Choroid plexus epithelial cell (primary cell): Measurements from ENCODE around the gene ARMH2.

Source experiments
- DNase-seq: peaks from one replicate; pipeline ENCODE4 v3.0.0-alpha.2; 2010; ENCODE audit warnings: low read depth
- H3K4me3 ChIP-seq: 2 replicates; pipeline ENCODE4 v1.5.1; 2011; ENCODE audit warnings: low read depth, mild to moderate bottlenecking, control low read depth, low read length, moderate library complexity
- CTCF ChIP-seq: conservative IDR thresholded peaks from 2 replicates; pipeline ENCODE4 v1.5.1; 2011; ENCODE audit warnings: low read depth, mild to moderate bottlenecking, control low read depth, inconsistent platforms, low read length, moderate library complexity

The ARMH2 gene

DNA sequence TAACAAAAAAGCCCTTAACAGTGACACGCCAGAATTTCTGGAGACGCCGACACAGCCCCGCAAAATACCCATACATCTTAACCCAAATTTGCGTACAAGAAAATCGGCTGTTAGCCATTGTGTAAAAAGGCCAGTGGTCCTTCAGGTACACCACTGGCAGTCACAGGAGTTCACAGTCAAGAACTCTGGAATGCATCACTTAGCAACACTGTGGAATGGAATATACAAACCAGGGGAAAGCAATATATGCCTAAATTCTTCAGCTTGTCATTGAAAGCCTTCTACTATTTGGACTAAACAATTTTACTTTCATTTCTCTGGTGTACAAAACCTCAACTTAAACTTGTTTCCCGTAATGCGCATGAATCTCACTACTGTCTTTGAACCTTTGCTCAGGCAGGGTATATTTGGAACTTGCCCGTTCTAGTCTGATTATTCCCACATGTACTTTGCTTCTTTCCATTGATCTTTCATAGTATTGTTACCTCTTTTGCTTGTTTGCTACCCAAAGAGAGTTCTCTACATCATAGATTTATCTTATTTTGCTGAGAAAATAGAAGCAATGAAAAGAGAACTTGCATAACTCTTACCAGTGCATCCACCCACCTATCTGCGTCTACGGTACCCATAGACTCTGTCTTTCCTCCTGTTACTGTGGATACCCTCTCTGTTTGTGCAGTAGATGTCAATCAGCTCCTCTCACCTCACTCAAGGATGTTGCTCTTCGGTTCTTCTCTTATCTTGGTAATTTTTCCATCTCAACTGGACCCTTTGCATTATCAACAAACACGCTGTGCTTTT, at the start of gene ARMH2:
Gene ARMH2 (minus strand): TSS at position 178 of the 801 bp plus-strand sequence. CDS start 60 bp downstream, at position 118.
- DNase-seq: peak; percentile 31
- no peak for TF ChIP-seq CTCF
- H3K4me3 ChIP-seq: no peak within 1 kb of the TSS

- no peak for TF ChIP-seq CTCF
- H3K4me3 ChIP-seq: no peak overlapping the region
- no peak for DNase-seq
These were observed 49.7 kb upstream of the ARMH2 start for GRCh38 chr6:24848461-24848860.

DNA sequence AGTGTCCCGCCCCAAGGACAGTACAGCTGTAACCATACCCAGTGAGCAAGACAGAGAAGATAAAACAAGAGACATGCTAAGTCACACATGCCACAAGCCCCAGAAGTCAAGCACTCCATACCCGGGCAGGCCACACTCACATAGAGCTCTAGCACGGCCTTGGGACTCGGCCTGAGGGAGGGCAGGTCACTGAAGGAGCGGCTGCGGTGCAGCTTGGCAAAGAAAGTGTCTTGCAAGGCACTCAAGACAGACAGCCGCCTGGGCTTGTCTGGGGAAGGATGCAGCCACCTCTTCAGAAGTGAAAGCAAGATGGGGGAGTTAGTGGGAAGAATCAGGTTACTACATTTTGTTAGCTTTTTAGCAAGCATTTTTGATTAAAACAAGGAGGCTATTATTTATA, 48.7 kb upstream of the ARMH2 start:
- no peak overlapping the region for H3K4me3 ChIP-seq
- no peak for TF ChIP-seq CTCF
- no peak for DNase-seq

GRCh38 chr6:24845578-24845977, 46.9 kb upstream of the ARMH2 start:
- no peak for TF ChIP-seq CTCF
- H3K4me3 ChIP-seq: no peak overlapping the region
- no peak for DNase-seq

DNA sequence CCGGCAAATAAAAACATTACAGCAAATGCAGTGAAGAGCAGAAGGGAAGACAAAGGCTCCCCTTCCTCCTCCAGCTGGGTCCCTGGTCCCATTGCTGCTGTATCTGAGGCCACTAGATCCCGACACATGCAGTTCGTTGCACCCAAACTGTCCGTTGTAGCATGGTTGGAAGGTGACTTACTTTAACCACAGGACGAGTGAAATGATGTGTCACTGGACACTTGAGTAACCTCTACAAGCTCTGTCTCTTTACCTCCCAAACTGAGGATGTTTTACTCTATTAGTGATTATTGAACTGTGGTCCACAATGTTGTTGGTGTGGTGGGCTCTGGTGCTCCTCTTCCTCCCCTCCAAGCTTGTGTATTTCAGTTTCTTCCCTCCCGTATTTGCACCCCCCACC, 46.2 kb upstream of the ARMH2 start:
- no peak for DNase-seq
- no peak for TF ChIP-seq CTCF
- H3K4me3 ChIP-seq: no peak overlapping the region

DNA sequence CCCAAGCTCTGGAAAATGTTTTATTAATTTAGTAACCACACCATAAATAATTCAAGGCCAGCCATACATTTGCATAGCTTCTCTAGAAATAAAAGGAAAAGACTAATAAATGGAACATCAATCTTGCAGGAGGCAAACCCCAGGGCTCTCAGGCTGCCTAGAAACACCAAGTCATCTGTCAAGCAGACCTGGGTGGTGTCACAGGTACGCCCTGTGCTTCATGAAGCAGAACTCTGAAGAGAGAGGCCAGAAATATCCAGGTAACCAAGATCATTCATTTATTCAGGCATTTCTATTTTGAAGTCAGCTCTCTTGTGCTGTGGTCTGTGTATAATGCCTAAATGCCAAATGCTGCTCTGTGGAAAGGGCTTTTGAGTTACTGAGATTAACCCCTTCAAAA, 45.3 kb upstream of the ARMH2 start:
- DNase-seq: no peak
- TF ChIP-seq CTCF: no peak
- H3K4me3 ChIP-seq: no peak overlapping the region

- no peak for TF ChIP-seq CTCF
- no peak for DNase-seq
These were observed 41.5 kb upstream of the ARMH2 start for GRCh38 chr6:24840187-24840586.

More at GRCh38 chr6:24840187-24840586, 41.5 kb upstream of the ARMH2 start:
- no peak overlapping the region for H3K4me3 ChIP-seq
